Measurements from ENCODE around the gene COL4A1.
A peak's percentile ranks its signal among the peaks of the same experiment; 100 is the strongest.

The COL4A1 gene

DNA sequence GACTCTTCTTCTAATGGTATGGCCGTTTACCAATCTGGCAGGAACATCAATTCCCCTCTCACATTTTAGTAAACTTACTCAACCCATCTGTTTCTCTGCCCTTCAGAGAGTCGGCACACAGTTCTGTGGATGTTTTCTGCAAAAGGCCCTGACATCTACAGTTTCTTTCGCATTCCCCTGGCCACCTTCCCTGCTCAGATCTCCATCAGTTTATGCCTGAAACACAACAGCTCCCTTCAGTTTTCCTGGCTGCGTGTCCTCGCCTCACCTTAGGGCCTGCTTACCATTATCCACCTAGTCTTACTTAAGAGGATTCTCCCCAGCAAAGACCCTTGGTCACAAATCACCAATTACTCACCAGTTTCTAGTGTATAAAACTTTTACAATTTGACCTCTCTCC, 25.2 kb downstream of the COL4A1 start:
- TF ChIP-seq POLR2AphosphoS5 (IDR thresholded peaks at IDR 0.05; ENCODE audit: low read depth) (no peak), SPI1 (IDR thresholded peaks at IDR 0.05; ENCODE audit: borderline replicate concordance, low read depth) (no peak), GABPA (IDR thresholded peaks at IDR 0.05; ENCODE audit: low read depth) (no peak)
- TF ChIP-seq, protein P1, sequence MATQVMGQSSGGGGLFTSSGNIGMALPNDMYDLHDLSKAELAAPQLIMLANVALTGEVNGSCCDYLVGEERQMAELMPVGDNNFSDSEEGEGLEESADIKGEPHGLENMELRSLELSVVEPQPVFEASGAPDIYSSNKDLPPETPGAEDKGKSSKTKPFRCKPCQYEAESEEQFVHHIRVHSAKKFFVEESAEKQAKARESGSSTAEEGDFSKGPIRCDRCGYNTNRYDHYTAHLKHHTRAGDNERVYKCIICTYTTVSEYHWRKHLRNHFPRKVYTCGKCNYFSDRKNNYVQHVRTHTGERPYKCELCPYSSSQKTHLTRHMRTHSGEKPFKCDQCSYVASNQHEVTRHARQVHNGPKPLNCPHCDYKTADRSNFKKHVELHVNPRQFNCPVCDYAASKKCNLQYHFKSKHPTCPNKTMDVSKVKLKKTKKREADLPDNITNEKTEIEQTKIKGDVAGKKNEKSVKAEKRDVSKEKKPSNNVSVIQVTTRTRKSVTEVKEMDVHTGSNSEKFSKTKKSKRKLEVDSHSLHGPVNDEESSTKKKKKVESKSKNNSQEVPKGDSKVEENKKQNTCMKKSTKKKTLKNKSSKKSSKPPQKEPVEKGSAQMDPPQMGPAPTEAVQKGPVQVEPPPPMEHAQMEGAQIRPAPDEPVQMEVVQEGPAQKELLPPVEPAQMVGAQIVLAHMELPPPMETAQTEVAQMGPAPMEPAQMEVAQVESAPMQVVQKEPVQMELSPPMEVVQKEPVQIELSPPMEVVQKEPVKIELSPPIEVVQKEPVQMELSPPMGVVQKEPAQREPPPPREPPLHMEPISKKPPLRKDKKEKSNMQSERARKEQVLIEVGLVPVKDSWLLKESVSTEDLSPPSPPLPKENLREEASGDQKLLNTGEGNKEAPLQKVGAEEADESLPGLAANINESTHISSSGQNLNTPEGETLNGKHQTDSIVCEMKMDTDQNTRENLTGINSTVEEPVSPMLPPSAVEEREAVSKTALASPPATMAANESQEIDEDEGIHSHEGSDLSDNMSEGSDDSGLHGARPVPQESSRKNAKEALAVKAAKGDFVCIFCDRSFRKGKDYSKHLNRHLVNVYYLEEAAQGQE (IDR thresholded peaks at IDR 0.05; ENCODE audit: insufficient replicate concordance, low read depth): no peak
- TF ChIP-seq, protein P2, sequence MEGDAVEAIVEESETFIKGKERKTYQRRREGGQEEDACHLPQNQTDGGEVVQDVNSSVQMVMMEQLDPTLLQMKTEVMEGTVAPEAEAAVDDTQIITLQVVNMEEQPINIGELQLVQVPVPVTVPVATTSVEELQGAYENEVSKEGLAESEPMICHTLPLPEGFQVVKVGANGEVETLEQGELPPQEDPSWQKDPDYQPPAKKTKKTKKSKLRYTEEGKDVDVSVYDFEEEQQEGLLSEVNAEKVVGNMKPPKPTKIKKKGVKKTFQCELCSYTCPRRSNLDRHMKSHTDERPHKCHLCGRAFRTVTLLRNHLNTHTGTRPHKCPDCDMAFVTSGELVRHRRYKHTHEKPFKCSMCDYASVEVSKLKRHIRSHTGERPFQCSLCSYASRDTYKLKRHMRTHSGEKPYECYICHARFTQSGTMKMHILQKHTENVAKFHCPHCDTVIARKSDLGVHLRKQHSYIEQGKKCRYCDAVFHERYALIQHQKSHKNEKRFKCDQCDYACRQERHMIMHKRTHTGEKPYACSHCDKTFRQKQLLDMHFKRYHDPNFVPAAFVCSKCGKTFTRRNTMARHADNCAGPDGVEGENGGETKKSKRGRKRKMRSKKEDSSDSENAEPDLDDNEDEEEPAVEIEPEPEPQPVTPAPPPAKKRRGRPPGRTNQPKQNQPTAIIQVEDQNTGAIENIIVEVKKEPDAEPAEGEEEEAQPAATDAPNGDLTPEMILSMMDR (IDR thresholded peaks at IDR 0.05; ENCODE audit: insufficient read depth, low read length): no peak
- H3K4me3 ChIP-seq (replicated peaks; ENCODE audit: insufficient read depth, low read length): no peak overlapping the region
- no peak for DNase-seq (ENCODE audit: low read depth in 1 of 2, low spot score in 1 of 2)

DNA sequence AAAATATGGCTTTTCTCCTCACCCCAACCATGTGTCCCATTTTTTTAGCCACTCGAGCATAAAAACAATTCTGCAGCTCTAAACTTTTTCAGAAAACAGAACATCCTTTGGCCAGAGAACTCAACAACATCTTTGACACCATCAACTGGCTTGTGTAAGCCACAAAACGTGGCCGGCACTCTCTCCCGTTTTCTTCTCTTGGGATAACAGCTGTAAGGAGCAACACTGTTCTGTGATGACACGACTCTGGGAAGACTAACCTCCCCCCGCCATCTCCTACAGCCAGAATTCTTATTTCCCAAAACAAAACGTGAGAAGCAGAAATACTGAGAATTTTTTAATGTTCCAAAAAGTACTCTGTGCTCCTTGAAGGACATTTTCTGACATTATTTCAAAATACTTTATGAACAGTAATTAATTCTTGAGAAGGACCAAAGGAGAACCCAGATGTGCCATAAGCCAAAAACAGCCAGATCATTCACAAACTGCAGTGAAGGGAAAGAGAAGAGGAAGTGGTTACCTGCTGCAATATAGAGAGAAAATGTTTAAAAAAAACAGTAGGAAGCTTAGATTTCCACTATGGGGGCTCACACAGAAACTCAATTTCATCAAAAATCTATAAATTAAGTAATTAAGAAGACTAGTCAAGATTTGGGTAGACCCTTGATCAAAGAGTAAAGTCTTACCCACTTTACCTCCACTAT, 25.8 kb downstream of the COL4A1 start:
- no peak overlapping the region for H3K27ac ChIP-seq (replicated peaks)
- peaks cover 4% of the 10 kb centered on the region for H3K27me3 ChIP-seq (ENCODE audit: insufficient read depth, poor library complexity, severe bottlenecking)
- no peak for TF ChIP-seq GABPA (IDR thresholded peaks at IDR 0.05; ENCODE audit: low read depth)
- TF ChIP-seq POLR2AphosphoS5 (IDR thresholded peaks at IDR 0.05; ENCODE audit: low read depth): no peak
- TF ChIP-seq, protein P1 (IDR thresholded peaks at IDR 0.05; ENCODE audit: insufficient replicate concordance, low read depth): no peak
- TF ChIP-seq, protein P2 (IDR thresholded peaks at IDR 0.05; ENCODE audit: insufficient read depth, low read length): no peak
- TF ChIP-seq SPI1 (IDR thresholded peaks at IDR 0.05; ENCODE audit: borderline replicate concordance, low read depth): peak; percentile 81
- no peak for DNase-seq (ENCODE audit: low read depth in 1 of 2, low spot score in 1 of 2)
- no peak overlapping the region for H3K4me3 ChIP-seq (replicated peaks; ENCODE audit: insufficient read depth, low read length)

More for the DNA sequence above, 25.2 kb downstream of the COL4A1 start:
- H3K27ac ChIP-seq (replicated peaks): no peak overlapping the region
- peaks cover 8% of the 10 kb centered on the region for H3K27me3 ChIP-seq (ENCODE audit: insufficient read depth, poor library complexity, severe bottlenecking)

DNA sequence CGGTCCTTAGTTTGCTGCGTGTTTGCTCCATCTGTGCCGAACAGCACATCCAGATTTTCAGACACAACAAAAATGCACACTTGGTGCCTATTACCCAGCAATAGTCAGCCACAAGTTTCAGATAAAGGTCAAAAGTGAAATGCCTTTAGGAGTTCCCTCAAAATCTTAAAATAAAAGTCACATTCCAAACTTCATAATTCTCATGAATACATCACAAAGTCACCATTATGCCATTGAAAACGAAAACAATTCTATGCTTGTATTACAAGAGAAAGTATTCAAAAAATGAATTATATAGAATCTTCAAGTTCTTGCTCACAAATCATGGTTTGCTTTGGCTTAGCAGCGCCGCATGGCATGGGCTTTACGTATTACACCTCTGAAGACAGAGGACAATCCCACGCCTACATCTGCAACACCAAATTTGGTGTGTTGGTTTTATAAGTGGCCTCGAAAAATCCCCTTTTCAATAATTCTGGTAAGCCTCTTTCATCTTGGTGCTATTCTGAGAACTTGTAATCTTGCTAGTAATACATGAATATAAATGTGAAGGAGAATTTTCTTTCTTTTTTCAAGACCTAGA, 26.6 kb downstream of the COL4A1 start:
- Histone ChIP-seq H3K27me3 (ENCODE audit: insufficient read depth, poor library complexity, severe bottlenecking) (peaks cover 3% of the 10 kb centered on the region), H3K27ac (replicated peaks) (no peak overlapping the region), H3K4me3 (replicated peaks; ENCODE audit: insufficient read depth, low read length) (no peak overlapping the region)
- no peak for DNase-seq (ENCODE audit: low read depth in 1 of 2, low spot score in 1 of 2)
- no peak for TF ChIP-seq POLR2AphosphoS5 (IDR thresholded peaks at IDR 0.05; ENCODE audit: low read depth)
- TF ChIP-seq, protein P2 (IDR thresholded peaks at IDR 0.05; ENCODE audit: insufficient read depth, low read length): no peak
